Measurements from ENCODE around the gene PDGFRB.

Gene PDGFRB

DNA sequence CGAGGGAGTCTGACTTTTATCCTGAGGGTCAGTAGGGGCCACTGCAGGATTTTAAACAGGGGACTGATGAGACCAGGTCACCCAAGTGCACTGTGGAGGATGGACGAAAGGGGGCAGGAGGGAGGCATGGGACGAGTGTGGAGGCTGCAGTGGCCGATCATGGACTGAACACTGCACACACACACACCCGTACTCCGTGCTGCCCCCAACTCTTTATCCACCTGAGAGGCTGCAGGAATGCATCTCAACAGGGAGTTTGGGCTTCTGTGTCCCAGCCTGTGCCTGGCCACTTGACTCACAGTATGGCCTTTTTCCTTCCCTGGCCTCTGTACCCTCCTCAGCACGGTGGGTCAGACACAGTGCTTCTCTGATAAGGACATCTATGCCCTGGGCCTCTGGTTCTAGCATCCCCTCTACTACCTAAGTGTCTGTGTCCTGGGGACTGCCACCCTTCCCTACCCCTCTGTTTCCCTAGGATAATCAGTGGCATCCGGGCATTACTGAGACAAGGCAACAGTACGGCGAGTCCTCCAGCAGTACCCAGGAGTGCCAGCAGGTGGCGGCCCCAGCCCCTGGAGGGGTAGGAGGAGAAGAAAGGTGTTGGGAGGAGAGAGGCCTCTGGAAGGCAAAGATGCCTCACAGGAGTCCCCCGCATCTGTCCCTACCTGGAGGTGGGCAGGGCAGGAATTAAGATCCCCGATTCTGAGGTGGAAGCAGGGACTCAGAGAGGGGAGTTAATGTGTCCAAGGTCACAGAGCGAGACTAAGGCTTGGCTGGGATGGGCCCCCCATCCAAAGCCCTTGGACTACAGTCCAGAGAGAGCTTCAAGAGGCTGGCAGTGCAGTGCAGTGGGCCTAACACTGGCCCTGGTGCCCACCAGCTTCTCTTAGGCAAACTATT, 5.8 kb upstream of the PDGFRB start:
- H3K36me3 ChIP-seq (ENCODE audit: control insufficient read depth in 2 of 2, insufficient read depth in 1 of 2, low read length in 2 of 2) = no peaks in the 10 kb centered on the region
- ChIA-PET CTCF (interaction anchor here (0.6 to 2.1 kb wide), 29 partner anchors 8 to 619 kb away, joined by 3 to 20 read pairs (median 4); no protein-coding TSS in a partner anchor), POLR2A (no interaction called here)
- no peaks in the 10 kb centered on the region for H3K9me3 ChIP-seq (ENCODE audit: control insufficient read depth, insufficient read depth, low read depth, low read length)
- H3K4me1 ChIP-seq (ENCODE audit: control insufficient read depth, insufficient read depth, low read length) = no peaks in the 10 kb centered on the region
- H3K27ac ChIP-seq (ENCODE audit: extremely low read depth, low read depth, low read length) = 0 out of 2 replicates have a peak overlapping the region, but pooled peaks have one; percentile 3
- TF ChIP-seq SCRT2 (tag by site-specific recombination; IDR thresholded peaks at IDR 0.05) (0 out of 2 replicates have a peak, but pooled peaks have one; percentile 14), ZNF654 (tag by site-specific recombination; IDR thresholded peaks at IDR 0.05; ENCODE audit: low read depth) (peak; percentile 77), IKZF3 (tag by site-specific recombination; IDR thresholded peaks at IDR 0.05) (peak; percentile 35; the same call in 1 of the 2 replicates), ZNF791 (tag by site-specific recombination; IDR thresholded peaks at IDR 0.05) (no peak), SP7 (tag by site-specific recombination; IDR thresholded peaks at IDR 0.05) (no peak), ZNF133 (tag by site-specific recombination; IDR thresholded peaks at IDR 0.05) (no peak), KLF8 (tag by site-specific recombination; IDR thresholded peaks at IDR 0.05) (peak; percentile 60; the same call in 1 of the 2 replicates), ZEB2 (tag by site-specific recombination; IDR thresholded peaks at IDR 0.05) (0 out of 2 replicates have a peak, but pooled peaks have one; percentile 56), ZNF366 (tag by site-specific recombination; conservative IDR thresholded peaks at IDR 0.05) (peak; percentile 66), ZNF2 (tag by site-specific recombination; IDR thresholded peaks at IDR 0.05) (peak; percentile 75), ZNF423 (tag by site-specific recombination; IDR thresholded peaks at IDR 0.05) (no peak), ZIC2 (tag by site-specific recombination; IDR thresholded peaks at IDR 0.05) (no peak), ZFP37 (tag by site-specific recombination; IDR thresholded peaks at IDR 0.05) (peak; percentile 78; the same call in 1 of the 2 replicates), ZBTB48 (tag by site-specific recombination; IDR thresholded peaks at IDR 0.05) (peak; percentile 42; the same call in 1 of the 2 replicates), ZNF274 (IDR thresholded peaks at IDR 0.05; ENCODE audit: low read length) (no peak), ZNF274 (tag by site-specific recombination; IDR thresholded peaks at IDR 0.05; ENCODE audit: borderline replicate concordance) (no peak), OSR2 (tag by site-specific recombination; IDR thresholded peaks at IDR 0.05) (no peak), EGR2 (tag by site-specific recombination; IDR thresholded peaks at IDR 0.05; ENCODE audit: low read depth) (no peak), ZBTB17 (tag by site-specific recombination; IDR thresholded peaks at IDR 0.05) (peak; percentile 32; the same call in 1 of the 2 replicates), MEIS1 (CRISPR knock-in tag; IDR thresholded peaks at IDR 0.05; ENCODE audit: borderline replicate concordance) (no peak), ZNF335 (tag by site-specific recombination; conservative IDR thresholded peaks at IDR 0.05) (no peak)
- TF ChIP-seq, protein P1, sequence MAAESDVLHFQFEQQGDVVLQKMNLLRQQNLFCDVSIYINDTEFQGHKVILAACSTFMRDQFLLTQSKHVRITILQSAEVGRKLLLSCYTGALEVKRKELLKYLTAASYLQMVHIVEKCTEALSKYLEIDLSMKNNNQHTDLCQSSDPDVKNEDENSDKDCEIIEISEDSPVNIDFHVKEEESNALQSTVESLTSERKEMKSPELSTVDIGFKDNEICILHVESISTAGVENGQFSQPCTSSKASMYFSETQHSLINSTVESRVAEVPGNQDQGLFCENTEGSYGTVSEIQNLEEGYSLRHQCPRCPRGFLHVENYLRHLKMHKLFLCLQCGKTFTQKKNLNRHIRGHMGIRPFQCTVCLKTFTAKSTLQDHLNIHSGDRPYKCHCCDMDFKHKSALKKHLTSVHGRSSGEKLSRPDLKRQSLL (tag by site-specific recombination; IDR thresholded peaks at IDR 0.05) = no peak
- TF ChIP-seq, protein P2, sequence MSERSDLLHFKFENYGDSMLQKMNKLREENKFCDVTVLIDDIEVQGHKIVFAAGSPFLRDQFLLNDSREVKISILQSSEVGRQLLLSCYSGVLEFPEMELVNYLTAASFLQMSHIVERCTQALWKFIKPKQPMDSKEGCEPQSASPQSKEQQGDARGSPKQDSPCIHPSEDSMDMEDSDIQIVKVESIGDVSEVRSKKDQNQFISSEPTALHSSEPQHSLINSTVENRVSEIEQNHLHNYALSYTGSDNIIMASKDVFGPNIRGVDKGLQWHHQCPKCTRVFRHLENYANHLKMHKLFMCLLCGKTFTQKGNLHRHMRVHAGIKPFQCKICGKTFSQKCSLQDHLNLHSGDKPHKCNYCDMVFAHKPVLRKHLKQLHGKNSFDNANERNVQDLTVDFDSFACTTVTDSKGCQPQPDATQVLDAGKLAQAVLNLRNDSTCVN (tag by site-specific recombination; optimal IDR thresholded peaks at IDR 0.05) = peak; percentile 16
- TF ChIP-seq, protein P3, sequence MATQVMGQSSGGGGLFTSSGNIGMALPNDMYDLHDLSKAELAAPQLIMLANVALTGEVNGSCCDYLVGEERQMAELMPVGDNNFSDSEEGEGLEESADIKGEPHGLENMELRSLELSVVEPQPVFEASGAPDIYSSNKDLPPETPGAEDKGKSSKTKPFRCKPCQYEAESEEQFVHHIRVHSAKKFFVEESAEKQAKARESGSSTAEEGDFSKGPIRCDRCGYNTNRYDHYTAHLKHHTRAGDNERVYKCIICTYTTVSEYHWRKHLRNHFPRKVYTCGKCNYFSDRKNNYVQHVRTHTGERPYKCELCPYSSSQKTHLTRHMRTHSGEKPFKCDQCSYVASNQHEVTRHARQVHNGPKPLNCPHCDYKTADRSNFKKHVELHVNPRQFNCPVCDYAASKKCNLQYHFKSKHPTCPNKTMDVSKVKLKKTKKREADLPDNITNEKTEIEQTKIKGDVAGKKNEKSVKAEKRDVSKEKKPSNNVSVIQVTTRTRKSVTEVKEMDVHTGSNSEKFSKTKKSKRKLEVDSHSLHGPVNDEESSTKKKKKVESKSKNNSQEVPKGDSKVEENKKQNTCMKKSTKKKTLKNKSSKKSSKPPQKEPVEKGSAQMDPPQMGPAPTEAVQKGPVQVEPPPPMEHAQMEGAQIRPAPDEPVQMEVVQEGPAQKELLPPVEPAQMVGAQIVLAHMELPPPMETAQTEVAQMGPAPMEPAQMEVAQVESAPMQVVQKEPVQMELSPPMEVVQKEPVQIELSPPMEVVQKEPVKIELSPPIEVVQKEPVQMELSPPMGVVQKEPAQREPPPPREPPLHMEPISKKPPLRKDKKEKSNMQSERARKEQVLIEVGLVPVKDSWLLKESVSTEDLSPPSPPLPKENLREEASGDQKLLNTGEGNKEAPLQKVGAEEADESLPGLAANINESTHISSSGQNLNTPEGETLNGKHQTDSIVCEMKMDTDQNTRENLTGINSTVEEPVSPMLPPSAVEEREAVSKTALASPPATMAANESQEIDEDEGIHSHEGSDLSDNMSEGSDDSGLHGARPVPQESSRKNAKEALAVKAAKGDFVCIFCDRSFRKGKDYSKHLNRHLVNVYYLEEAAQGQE (tag by site-specific recombination; IDR thresholded peaks at IDR 0.05) = no peak
- TF ChIP-seq, protein P4, sequence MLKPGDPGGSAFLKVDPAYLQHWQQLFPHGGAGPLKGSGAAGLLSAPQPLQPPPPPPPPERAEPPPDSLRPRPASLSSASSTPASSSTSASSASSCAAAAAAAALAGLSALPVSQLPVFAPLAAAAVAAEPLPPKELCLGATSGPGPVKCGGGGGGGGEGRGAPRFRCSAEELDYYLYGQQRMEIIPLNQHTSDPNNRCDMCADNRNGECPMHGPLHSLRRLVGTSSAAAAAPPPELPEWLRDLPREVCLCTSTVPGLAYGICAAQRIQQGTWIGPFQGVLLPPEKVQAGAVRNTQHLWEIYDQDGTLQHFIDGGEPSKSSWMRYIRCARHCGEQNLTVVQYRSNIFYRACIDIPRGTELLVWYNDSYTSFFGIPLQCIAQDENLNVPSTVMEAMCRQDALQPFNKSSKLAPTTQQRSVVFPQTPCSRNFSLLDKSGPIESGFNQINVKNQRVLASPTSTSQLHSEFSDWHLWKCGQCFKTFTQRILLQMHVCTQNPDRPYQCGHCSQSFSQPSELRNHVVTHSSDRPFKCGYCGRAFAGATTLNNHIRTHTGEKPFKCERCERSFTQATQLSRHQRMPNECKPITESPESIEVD (tag by site-specific recombination; IDR thresholded peaks at IDR 0.05) = no peak
- TF ChIP-seq, protein P5, sequence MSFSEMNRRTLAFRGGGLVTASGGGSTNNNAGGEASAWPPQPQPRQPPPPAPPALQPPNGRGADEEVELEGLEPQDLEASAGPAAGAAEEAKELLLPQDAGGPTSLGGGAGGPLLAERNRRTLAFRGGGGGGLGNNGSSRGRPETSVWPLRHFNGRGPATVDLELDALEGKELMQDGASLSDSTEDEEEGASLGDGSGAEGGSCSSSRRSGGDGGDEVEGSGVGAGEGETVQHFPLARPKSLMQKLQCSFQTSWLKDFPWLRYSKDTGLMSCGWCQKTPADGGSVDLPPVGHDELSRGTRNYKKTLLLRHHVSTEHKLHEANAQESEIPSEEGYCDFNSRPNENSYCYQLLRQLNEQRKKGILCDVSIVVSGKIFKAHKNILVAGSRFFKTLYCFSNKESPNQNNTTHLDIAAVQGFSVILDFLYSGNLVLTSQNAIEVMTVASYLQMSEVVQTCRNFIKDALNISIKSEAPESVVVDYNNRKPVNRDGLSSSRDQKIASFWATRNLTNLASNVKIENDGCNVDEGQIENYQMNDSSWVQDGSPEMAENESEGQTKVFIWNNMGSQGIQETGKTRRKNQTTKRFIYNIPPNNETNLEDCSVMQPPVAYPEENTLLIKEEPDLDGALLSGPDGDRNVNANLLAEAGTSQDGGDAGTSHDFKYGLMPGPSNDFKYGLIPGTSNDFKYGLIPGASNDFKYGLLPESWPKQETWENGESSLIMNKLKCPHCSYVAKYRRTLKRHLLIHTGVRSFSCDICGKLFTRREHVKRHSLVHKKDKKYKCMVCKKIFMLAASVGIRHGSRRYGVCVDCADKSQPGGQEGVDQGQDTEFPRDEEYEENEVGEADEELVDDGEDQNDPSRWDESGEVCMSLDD (tag by site-specific recombination; IDR thresholded peaks at IDR 0.05) = 0 out of 2 replicates have a peak, but pooled peaks have one; percentile 13
- peak overlapping the region; percentile 10; the same call in 1 of the 2 replicates for H3K4me3 ChIP-seq (ENCODE audit: low read depth, low read length)

All from HEK293 (cell line).